ENCODE data around the gene ODC1. TPM values are rescaled to one million over a fixed set of nuclear protein-coding genes. Genes with fewer than 3 reads are reported as not detected.

Gene ODC1
- total and polyA plus RNA-seq, 5 experiments from 2014 or later, result 44.5 to 70.7 (median 57.1) TPM

DNA sequence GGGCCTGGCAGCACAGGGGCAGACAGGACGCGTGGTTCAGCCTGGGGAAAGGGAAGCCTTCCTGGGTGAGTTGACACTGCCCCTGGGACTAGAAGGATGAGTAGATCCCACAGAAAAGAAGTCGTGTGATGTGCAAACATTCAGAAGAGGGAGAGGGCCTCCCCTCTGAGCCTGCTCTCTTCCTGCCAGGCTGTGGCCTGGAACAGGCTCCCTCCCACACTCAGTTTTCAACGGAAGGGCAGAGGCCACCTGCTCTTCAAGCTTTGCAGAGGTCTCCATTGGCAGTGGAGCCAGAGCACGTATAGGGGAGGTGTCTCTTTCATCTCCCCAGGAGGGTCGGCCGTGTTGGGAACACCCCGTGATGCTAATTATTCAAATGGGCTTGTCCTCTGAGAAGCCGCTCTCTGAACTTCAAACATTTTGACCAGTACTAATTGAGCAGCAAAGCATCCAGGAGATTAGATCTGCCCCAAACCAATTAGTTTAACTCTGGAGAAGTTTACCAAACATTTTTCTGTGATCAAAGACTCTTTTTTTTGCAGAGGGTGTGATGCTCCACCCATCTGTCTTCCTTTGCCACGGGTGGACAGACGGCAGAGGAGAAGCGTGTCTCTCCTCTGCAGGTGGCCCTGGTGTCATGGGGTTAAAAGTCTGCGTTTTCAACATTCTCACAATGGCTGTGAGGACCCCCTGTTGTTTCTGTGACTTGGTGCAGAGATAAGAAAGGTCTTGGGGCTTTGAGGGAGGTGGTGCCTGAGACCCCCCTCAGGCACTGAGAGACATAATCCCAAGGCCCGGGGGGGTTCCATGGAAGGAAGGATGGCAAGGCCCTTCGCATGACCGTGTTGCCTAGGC lies 29.5 kb upstream of the ODC1 start:
- peak in 1 of 2 donors; percentile 52 for ATAC-seq
- peaks cover 0 to 1% (median 0%) of the 10 kb centered on the region in 5 donors for H3K27me3 Mint-ChIP-seq
- POLR2A ChIA-PET, result interaction anchor here (1.3 kb wide), 1 partner anchor 29 kb away, joined by 4 read pairs; the partner anchor contains the start of gene ODC1
- H3K4me3 Mint-ChIP-seq, result peak overlapping the region in 2 of 10 donors; percentile 1 to 29
- DNase-seq, result no peak
- H3K27ac Mint-ChIP-seq, result peak overlapping the region in 6 of 10 donors; percentile 3 to 82 (median 64)
- no peaks in the 10 kb centered on the region for H3K9me3 Mint-ChIP-seq
- H3K4me1 Mint-ChIP-seq, result peaks cover 0 to 34% (median 15%) of the 10 kb centered on the region in 4 donors
- H3K36me3 Mint-ChIP-seq, result no peaks in the 10 kb centered on the region

DNA sequence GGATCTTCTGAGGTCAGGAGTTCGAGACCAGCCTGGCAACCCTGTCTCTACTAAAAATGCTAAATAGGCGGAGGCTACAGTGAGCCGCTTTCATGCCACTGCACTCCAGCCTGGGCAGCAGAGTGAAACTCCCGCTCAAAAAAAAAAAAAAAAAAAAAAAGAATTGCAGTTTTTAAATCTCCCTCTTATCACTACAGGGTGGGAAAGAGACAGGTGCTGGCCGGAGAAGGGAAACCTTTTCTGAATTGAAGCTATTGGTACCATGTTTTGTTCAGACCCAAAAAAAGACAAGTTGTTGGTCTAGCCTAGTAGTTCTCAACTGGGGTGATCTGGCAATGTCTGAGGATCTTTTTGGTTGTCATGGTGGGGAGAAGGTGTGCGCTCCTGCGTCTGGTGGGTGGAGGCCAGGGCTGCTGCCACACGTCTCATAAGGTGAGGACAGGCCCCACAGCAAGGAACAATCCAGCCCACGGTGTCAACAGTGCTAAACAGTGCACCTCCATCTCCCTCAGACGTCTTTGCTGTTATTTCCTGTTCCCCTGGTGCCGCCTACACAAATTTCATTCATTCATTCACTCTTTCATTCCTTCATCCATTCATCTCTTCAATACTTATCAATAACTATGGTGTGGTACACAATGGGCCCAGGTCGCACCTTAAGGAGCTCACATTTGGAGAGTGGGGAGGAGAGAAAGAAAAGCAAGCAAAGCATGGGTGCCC lies 28.8 kb upstream of the ODC1 start:
- Mint-ChIP-seq H3K36me3 (no peaks in the 10 kb centered on the region), H3K9me3 (no peaks in the 10 kb centered on the region), H3K27ac (peak overlapping the region in 9 of 10 donors; percentile 3 to 82 (median 64)), H3K27me3 (peaks cover 0 to 1% (median 0%) of the 10 kb centered on the region in 5 donors), H3K4me3 (peak overlapping the region in 2 of 10 donors; percentile 1 to 29), H3K4me1 (peaks cover 0 to 34% (median 15%) of the 10 kb centered on the region in 4 donors)
- DNase-seq (peak in 1 of 10 donors; percentile 33), ATAC-seq (peak; percentile 52 to 66)
- POLR2A ChIA-PET, result interaction anchor here (1.3 kb wide), 1 partner anchor 28 kb away, joined by 4 read pairs; the partner anchor contains the start of gene ODC1

DNA sequence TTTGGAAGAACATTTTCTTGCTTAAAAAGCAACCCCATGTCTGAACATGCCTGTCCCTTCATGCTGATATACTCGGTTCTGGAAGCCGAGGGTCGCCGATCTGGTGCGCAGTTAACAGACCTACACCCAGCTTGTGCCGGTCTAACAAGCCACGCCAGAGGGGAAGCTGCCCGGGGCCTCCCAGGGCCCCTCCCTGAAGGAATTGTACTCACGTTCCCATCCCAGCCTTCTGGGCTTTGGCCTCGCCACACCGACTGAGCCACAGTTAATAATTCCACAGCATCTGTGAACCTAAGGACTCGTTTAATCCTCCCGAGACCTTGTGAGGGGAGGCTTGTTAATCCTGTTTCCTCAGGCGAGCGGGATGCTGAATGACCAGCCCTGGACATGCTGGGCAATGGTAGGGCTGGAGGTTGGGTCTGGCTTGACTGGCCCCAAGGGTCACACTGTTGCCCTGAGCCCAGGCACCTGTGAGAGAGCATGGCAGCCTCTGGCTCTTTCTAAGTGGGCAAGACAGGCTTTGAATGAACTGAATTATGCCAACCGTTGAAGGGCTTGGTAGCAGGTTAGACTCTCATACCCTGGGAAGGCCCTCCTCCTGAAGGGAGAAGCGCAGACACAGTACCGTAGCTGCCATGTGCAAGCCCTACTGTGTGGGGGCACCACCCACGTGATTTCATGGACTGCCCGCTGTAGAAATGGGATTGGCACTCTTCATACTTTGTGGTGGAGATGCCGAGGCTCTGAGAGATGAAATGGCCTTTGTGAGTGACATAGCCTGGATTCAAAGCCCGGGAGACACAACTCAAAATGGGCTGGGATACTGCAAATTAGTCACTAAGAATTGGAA lies 27.9 kb upstream of the ODC1 start:
- POLR2A ChIA-PET, result no interaction called here
- Mint-ChIP-seq H3K4me1 (peaks cover 0 to 33% (median 14%) of the 10 kb centered on the region in 4 donors), H3K9me3 (no peaks in the 10 kb centered on the region), H3K4me3 (no peak overlapping the region), H3K27me3 (no peaks in the 10 kb centered on the region), H3K36me3 (no peaks in the 10 kb centered on the region), H3K27ac (no peak overlapping the region)
- ATAC-seq, result no peak
- DNase-seq, result no peak

DNA sequence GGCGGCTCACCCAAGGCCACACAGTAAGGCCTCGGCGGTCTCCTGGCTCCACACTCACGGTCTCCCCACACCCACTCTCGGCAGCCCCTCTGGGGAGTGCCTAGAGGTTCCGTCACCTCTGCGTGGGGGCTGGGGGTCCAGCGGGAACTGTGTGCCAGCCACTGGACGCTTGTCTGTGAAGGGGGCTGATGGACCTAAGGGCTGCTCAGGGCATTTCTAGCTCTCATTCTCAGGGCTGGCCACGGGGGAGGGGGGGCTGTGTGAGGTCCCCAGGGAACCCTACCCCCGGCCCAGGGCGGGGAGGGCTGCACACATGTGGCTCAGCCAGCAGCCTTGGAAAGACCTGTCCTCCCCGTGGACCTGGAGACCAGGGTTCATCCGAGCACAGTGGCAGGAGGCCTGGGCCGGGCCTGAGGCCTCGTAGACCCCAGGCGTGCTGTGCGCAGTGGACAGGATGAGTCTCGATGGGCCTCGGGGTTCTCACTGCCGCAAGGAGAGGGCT lies 27.1 kb upstream of the ODC1 start:
- POLR2A ChIA-PET, result no interaction called here
- no peak overlapping the region for H3K4me3 Mint-ChIP-seq
- no peak for ATAC-seq

DNA sequence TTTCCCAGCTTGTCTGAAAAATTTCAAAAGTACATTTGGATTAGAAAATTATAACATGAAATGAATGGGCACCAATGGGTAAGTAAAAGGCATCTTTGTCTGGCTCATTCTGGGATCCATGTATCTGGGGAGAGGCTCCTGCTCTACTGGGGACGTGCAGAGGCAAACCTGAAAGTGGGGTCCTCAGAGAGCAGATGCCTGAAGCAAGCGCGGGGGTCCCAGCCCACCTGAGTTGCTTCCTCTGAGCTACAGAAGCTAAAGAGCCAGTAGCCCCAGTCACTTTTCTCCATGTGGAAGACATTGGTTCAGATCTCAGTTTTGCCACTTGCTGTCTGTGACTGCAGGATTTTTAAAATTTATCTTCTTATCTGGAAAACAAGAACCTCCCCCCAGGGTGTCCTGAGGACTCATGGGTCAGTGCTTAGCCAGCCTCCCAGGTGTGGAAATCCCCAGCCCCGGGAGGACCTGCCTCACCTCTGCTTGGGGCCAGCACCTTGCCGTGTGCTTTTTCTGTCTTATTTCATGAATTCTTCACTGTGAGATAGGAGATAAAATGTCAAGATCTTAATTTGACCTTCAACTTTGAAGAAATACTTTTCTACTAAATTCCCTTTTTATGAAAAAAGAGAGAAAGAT lies 25.1 kb upstream of the ODC1 start:
- ATAC-seq, result no peak

More for the DNA sequence above, 27.1 kb upstream of the ODC1 start:
- Mint-ChIP-seq H3K36me3 (no peaks in the 10 kb centered on the region), H3K9me3 (no peaks in the 10 kb centered on the region), H3K27ac (no peak overlapping the region), H3K27me3 (no peaks in the 10 kb centered on the region), H3K4me1 (peaks cover 0 to 26% (median 11%) of the 10 kb centered on the region in 4 donors)
- no peak for DNase-seq

DNA sequence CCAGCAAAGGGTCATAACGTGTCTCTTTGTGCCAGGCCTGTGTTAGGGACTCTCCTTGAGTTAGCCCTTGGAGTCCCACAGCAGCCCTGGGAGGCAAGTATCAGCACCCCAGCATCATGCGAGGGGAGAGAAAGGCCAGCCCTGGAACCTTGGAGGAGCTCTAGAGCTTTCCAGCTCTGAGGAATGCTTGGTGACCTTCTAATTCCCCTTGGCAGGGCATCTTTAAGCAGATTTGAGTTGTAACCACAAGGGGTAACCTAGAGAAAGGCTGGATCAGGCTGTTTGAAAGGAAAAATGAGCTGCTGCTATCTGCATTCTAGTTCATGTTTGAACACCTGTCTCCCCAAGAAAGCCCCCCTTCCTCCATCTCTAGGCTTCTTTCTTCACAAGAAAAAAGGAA lies 23.8 kb upstream of the ODC1 start:
- Mint-ChIP-seq H3K4me1 (peaks cover 0 to 4% (median 1%) of the 10 kb centered on the region in 4 donors), H3K27me3 (no peaks in the 10 kb centered on the region), H3K27ac (no peak overlapping the region), H3K9me3 (no peaks in the 10 kb centered on the region), H3K36me3 (no peaks in the 10 kb centered on the region), H3K4me3 (no peak overlapping the region)
- POLR2A ChIA-PET, result no interaction called here
- DNase-seq (no peak), ATAC-seq (no peak)

More for the DNA sequence above, 25.1 kb upstream of the ODC1 start:
- Mint-ChIP-seq H3K4me1 (peaks cover 0 to 16% (median 9%) of the 10 kb centered on the region in 4 donors), H3K9me3 (no peaks in the 10 kb centered on the region), H3K27me3 (no peaks in the 10 kb centered on the region), H3K4me3 (no peak overlapping the region), H3K36me3 (no peaks in the 10 kb centered on the region), H3K27ac (no peak overlapping the region)
- POLR2A ChIA-PET, result interaction anchor here (0.6 kb wide), 1 partner anchor 9 kb away, joined by 3 read pairs; no protein-coding TSS in a partner anchor
- DNase-seq, result no peak

DNA sequence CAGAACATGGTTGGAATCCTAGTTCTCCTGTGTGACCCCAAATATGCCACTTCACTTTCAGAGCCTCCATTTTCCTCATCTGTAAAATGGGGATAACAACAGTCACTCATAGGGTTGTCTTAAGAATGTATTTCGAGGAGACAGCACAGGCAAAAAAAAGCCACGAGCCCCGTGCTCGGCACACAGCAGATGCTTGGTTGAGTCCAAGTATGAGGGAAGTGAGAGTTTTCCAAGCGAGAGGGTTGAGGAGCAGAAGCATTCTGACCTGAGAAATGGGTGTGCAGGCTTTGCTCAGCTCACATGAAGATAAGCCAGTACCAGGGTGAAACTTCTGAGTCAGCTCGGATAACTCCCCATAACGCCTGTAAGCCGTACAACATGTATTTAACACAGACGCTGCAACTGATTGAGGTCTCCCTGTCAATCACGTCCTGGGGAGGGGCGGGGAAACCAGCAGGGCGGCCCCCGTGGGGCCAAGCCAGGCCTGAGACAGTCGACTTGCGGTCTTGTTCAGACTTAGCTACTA lies 23.0 kb upstream of the ODC1 start:
- Mint-ChIP-seq H3K27ac (peak overlapping the region in 1 of 10 donors; percentile 50), H3K4me1 (no peaks in the 10 kb centered on the region)
- DNase-seq, result no peak

DNA sequence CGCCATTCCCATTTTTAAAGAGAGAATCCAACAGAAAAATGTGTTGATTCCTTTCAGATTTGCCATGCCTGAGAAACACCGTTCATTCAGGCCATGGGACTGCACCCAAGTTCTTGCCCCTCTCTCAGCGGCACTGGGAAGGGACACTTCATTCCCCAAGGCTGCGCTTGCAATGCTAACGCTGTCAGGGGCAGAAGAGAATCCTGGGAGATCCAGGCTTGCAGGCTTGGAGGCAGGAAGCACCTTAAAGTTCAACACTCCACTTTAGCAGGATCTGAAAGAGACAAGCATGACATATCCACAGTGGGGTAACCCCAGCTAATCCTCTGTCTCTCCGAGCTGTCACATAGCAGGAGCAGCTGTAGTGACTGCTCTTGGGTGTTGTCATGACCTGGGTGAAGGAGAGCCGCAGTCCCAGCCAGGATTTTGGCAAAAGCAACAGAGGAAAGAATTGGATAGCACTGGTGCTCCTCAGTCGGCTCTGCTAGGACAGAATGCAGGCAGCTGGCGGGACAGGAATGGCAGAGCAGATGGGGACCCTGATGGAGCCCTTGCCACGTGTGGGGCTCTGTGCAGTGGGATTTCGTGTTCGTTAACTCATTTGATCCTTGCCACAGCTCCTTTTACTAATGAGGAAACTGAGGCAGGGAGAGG lies 22.0 kb upstream of the ODC1 start:
- no peak overlapping the region for H3K27ac Mint-ChIP-seq
- no peaks in the 10 kb centered on the region for H3K9me3 Mint-ChIP-seq
- H3K36me3 Mint-ChIP-seq, result no peaks in the 10 kb centered on the region
- POLR2A ChIA-PET, result no interaction called here
- peaks cover 0 to 5% (median 0%) of the 10 kb centered on the region in 5 donors for H3K27me3 Mint-ChIP-seq
- H3K4me3 Mint-ChIP-seq, result no peak overlapping the region
- no peak for ATAC-seq
- no peaks in the 10 kb centered on the region for H3K4me1 Mint-ChIP-seq
- no peak for DNase-seq

More for the DNA sequence above, 23.0 kb upstream of the ODC1 start:
- Mint-ChIP-seq H3K27me3 (peaks cover 0 to 2% (median 0%) of the 10 kb centered on the region in 5 donors), H3K36me3 (no peaks in the 10 kb centered on the region), H3K4me3 (no peak overlapping the region), H3K9me3 (no peaks in the 10 kb centered on the region)
- POLR2A ChIA-PET, result interaction anchor here (0.6 kb wide), 1 partner anchor 93 kb away, joined by 4 read pairs; no protein-coding TSS in a partner anchor
- ATAC-seq, result no peak

DNA sequence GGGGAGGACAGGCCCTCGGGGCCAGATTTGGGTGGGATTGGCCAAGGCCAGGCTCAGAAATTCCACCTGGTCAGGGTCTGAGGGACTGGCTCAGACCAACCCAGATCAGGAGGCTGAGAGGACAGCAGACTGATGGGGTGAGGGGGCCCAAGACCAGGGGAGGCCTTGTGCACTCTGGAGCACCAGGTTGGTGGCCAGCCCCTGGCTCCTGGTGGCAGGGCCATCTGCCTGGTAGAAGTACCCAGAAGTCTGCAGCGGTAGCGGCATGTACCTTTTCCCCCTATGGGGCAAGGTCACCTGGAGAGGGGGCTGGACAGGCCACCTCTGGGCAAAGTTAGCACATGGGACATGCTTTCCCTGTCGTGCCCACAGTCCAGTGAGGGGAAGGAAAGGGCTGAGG lies 21.2 kb upstream of the ODC1 start:
- H3K27ac Mint-ChIP-seq, result no peak overlapping the region
- no peaks in the 10 kb centered on the region for H3K36me3 Mint-ChIP-seq
- POLR2A ChIA-PET, result no interaction called here

DNA sequence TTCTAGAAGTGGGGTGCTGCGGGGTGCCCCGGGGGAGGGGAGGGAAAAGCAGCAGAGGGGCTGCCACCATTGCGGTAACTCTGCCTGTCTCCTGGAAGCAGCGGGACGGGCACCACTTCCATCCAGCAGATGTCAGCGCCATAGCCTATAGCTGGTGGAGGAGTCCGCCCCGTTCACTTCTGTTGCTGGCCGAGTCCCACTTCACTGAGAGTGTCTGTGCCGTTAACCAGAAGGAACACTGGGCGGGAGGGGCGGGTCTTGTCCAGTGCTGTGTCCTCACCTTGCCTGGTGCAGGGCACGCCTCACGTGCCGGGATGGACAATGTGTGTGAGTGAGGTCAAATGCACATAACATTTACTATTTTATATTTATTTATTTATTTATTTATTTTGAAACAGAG lies 19.3 kb upstream of the ODC1 start:
- POLR2A ChIA-PET, result no interaction called here
- no peaks in the 10 kb centered on the region for H3K9me3 Mint-ChIP-seq
- H3K4me3 Mint-ChIP-seq, result no peak overlapping the region
- H3K27me3 Mint-ChIP-seq, result peaks cover 0 to 9% (median 2%) of the 10 kb centered on the region in 5 donors
- no peak for DNase-seq
- H3K4me1 Mint-ChIP-seq, result no peaks in the 10 kb centered on the region
- H3K36me3 Mint-ChIP-seq, result no peaks in the 10 kb centered on the region
- ATAC-seq, result no peak
- H3K27ac Mint-ChIP-seq, result no peak overlapping the region

More for the DNA sequence above, 21.2 kb upstream of the ODC1 start:
- ATAC-seq (no peak), DNase-seq (no peak)
- Mint-ChIP-seq H3K4me1 (no peaks in the 10 kb centered on the region), H3K27me3 (peaks cover 0 to 8% (median 0%) of the 10 kb centered on the region in 5 donors), H3K9me3 (no peaks in the 10 kb centered on the region), H3K4me3 (no peak overlapping the region)

DNA sequence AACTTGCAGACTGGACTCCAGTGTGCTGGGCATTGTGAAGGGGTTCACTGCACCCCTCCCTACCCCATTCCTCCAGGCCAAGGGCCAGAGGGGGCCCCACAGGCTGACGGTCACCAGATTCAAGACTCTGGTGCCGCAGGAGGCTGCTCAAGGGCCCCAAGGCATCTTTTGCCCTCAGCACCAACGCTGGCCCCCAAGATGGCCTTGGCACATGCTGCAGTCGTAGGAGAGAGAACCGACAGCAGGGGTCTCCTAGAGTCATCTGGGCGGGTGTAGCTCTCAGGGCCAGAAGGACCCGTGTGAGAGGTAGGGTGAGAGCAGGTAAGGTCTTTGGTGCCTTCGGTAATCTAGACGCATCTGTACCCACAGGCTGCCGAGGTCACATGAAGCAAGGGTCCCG lies 18.7 kb upstream of the ODC1 start:
- Mint-ChIP-seq H3K27me3 (peaks cover 0 to 9% (median 4%) of the 10 kb centered on the region in 5 donors), H3K9me3 (no peaks in the 10 kb centered on the region), H3K36me3 (no peaks in the 10 kb centered on the region), H3K4me1 (no peaks in the 10 kb centered on the region), H3K27ac (no peak overlapping the region), H3K4me3 (no peak overlapping the region)
- POLR2A ChIA-PET, result no interaction called here
- ATAC-seq (no peak), DNase-seq (no peak)

Measured in naive thymus-derived CD8-positive, alpha-beta T cell (primary cell).